Motor neuron (in vitro differentiated cells): ENCODE results near the gene RPL28. TPM values are rescaled to one million over a fixed set of nuclear protein-coding genes. Genes with fewer than 3 reads are reported as not detected.
"Not testable (repeated sequence)": the region's sequence is repeated elsewhere in the genome, so short reads cannot be mapped to it uniquely, and the experiment has no call there.

ENCODE experiments used
- ATAC-seq, 8 experiments: fragments of 200-7000 bp; cut with Tn5 transposase; replicated peaks in 6 of 8; 2 replicates each; pipeline ENCODE4 v1.8.0; 2021; ENCODE audit warnings: mild to moderate bottlenecking in 8 of 8, moderate library complexity in 8 of 8
- H3K27ac ChIP-seq, 2 donors: fragments of 250-450 bp; sonication (Bioruptor Pico); 2 replicates each; pipeline ENCODE4 v1.9.0; 2021; ENCODE audit warnings: antibody characterized with exemption in 2 of 2, mild to moderate bottlenecking in 2 of 2, moderate library complexity in 1 of 2
- H3K4me1 ChIP-seq, 2 donors: fragments of 250-450 bp; sonication (Bioruptor Pico); replicated peaks in 1 of 2; 2 replicates each; pipeline ENCODE4 v1.6.1; 2021; ENCODE audit warnings: antibody characterized with exemption in 2 of 2, mild to moderate bottlenecking in 2 of 2, moderate library complexity in 1 of 2
- H3K4me3 ChIP-seq, 5 donors: fragments of 250-450 bp; sonication (Bioruptor Pico); 2 replicates each; pipeline ENCODE4 v1.9.0; 2021; ENCODE audit warnings: antibody characterized with exemption in 5 of 5, mild to moderate bottlenecking in 5 of 5, moderate library complexity in 4 of 5
- WGBS, 10 experiments: fragments of 450-650 bp; shearing (Covaris generic); methylation state at CpG; one replicate each; pipeline ENCODE4 v1.0.0; 2022; 5-methylcytosine and 5-hydroxymethylcytosine counted together
- in situ Hi-C, 9 experiments: fragments of 400-800 bp; cut with MboI; loops; one replicate each; pipeline ENCODE4 v1.15.0; 2021; ENCODE audit warnings: low sequenced_read_pairs in 9 of 9, low pct_unique_long_range_greater_than_20kb in 2 of 9; ENCODE audit not compliant: unreplicated experiment in 9 of 9
- total RNA-seq, 8 experiments: library from RNA; unstranded; fragments of 300-600 nt; gene quantifications; 2 replicates each; pipeline versions ENCODE4 v1.2.3 to v1.2.4, GENCODE V29; 2022

The RPL28 gene
- total RNA-seq, 8 experiments from 2014 or later = 362 to 1,444 (median 673) TPM

GRCh38 chr19:55400281-55401087, 14.8 kb downstream of the RPL28 start:
- no peak overlapping the region for H3K4me3 ChIP-seq
- 53 to 100% (median 84%) methylated on average over 1 to 8 of the region's 14 CpGs; no CpG with 5 or more reads in 1 of the 10 experiments for WGBS, 10 experiments
- no peaks in the 10 kb centered on the region for H3K4me1 ChIP-seq
- ATAC-seq = peak in 5 of 8 experiments; percentile 3 to 17 (median 15)
- in situ Hi-C loops = loop anchor here in 5 of 9 experiments (25.0 kb wide), 1 partner anchor 263 kb away; the partner anchor contains the start of gene TNNT1 (in 5 of the 5)
- H3K27ac ChIP-seq = no peak overlapping the region

DNA sequence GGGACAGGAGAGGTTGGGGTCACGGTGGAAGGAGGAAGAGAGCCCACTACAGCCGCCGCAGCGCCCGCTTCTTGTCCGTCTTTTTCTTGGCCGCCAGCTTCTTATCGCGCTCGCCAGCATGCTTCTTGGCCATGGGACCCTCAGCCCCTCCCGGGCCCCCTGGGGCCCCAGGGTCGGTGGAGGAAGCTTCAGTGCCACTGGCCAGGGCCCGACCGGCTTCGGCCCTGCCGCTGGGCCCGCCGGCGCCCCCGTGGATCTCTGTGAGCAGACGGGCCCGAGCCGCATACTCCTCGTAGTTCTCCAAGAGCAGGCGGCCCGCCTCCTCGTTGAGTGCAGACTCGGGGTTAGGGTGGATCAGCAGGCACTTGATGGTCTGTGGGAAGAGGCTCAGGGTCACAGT, 15.7 kb downstream of the RPL28 start:
- ATAC-seq = peak in 5 of 8 experiments; percentile 8 to 29 (median 20)
- not testable (repeated sequence) for H3K4me1 ChIP-seq, H3K27ac ChIP-seq, H3K4me3 ChIP-seq
- in situ Hi-C loops = loop anchor here in 5 of 9 experiments (25.0 kb wide), 1 partner anchor 264 kb away; the partner anchor contains the start of gene TNNT1 (in 5 of the 5)
- WGBS, 10 experiments = no CpG with 5 or more reads among the region's 28 CpGs

DNA sequence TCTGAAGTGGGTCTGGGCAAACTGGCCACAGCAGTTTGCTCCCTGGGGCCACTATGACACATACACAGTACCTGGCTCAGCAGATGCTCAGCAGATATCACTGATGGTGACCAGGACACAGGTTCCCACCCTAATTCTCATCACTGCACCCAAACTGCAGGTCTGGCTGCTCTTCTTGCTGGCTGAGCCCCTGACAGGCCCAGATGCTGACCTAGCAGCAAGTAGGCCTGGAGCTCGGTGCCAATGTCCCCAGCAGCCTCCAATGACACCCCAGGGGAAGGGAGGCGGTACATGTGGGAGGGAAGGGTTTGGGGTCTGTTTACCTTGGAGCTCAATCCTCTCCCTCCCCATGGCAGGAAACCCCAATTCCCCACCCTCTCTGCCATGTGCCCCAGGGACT, 16.8 kb downstream of the RPL28 start:
- in situ Hi-C loops = loop anchor here in 5 of 9 experiments (25.0 kb wide), 1 partner anchor 265 kb away; the partner anchor contains the start of gene TNNT1 (in 5 of the 5)
- Histone ChIP-seq H3K4me3 (no peak overlapping the region), H3K4me1 (peaks cover 10 to 11% of the 10 kb centered on the region in 2 donors), H3K27ac (no peak overlapping the region)
- no CpG with 5 or more reads among the region's 2 CpGs for WGBS, 10 experiments
- ATAC-seq = no peak

DNA sequence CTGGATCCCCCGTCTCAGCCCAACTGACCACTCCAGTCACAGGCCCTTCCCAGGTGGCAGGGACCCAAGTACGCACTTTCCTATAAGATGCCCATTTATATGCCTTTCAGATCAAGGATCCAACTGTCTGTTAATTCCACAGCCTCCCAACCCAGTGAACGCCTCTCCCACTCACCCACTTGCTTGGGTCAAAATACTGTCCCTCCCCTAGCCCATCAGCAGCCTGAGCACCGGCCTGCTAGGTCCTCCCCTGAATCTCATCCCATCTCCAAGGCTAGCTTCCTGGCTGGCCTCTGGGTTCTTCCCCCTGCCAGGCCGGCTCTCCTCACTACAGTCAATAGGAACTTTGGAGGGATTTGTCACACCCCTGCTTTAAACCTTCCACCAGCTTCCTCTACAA, 19.9 kb downstream of the RPL28 start:
- peaks cover 17% of the 10 kb centered on the region in 2 donors for H3K4me1 ChIP-seq
- no peak overlapping the region for H3K27ac ChIP-seq
- ATAC-seq = no peak
- peak overlapping the region in 2 of 5 donors; percentile 75 to 85 for H3K4me3 ChIP-seq
- in situ Hi-C loops = loop anchor here in 5 of 9 experiments (25.0 kb wide), 1 partner anchor 268 kb away; the partner anchor contains the start of gene TNNT1 (in 5 of the 5)
- WGBS, 10 experiments = 70 to 100% (median 88%) methylated on average over 1 to 3 of the region's 5 CpGs; no CpG with 5 or more reads in 7 of the 10 experiments

- 40 to 81% (median 68%) methylated on average over 1 to 6 of the region's 14 CpGs; no CpG with 5 or more reads in 4 of the 10 experiments for WGBS, 10 experiments
- ATAC-seq = no peak
- in situ Hi-C loops = loop anchor here in 5 of 9 experiments (25.0 kb wide), 1 partner anchor 269 kb away; the partner anchor contains the start of gene TNNT1 (in 5 of the 5)
- Histone ChIP-seq H3K4me3 (peak overlapping the region; percentile 72 to 91 (median 75)), H3K27ac (peak overlapping the region in 1 of 2 donors; percentile 97), H3K4me1 (peaks cover 17% of the 10 kb centered on the region in 2 donors)
Measured at GRCh38 chr19:55406091-55406825, 20.5 kb downstream of the RPL28 start.

GRCh38 chr19:55406826-55407549, 21.3 kb downstream of the RPL28 start:
- Histone ChIP-seq H3K4me3 (peak overlapping the region; percentile 72 to 91 (median 75)), H3K4me1 (peaks cover 17% of the 10 kb centered on the region in 2 donors), H3K27ac (peak overlapping the region; percentile 97 to 99)
- in situ Hi-C loops = loop anchor here in 5 of 9 experiments (25.0 kb wide), 1 partner anchor 270 kb away; the partner anchor contains the start of gene TNNT1 (in 5 of the 5)
- peak in 3 of 8 experiments; percentile 3 to 24 (median 23) for ATAC-seq
- no CpG with 5 or more reads among the region's 35 CpGs for WGBS, 10 experiments

DNA sequence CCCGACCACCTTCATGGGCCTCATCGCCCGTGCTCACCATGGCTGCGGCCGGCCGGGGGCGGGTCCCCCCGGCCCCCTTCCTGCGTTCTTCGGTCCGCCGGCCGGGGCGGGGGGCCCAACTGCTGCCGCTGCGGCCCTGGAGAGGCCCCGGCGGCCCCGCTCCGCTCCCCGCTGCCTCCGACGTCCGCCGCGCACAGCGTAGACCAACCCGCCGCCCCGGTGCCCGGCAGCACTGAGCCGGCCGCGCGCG, 21.7 kb downstream of the RPL28 start, which contains the start of gene UBE2S:
Gene UBE2S, minus strand, starts transcription at position 239 of the 250 bp plus-strand sequence. Its CDS starts 199 bp downstream, at position 40.
- WGBS, 10 experiments = no CpG with 5 or more reads among the region's 36 CpGs
- Histone ChIP-seq H3K4me3 (peak within 1 kb of the TSS; percentile 72 to 91 (median 75)), H3K4me1 (peaks cover 17% of the 10 kb centered on the region in 2 donors), H3K27ac (peak within 1 kb of the TSS; percentile 97 to 99)
- not testable (repeated sequence) for ATAC-seq
- in situ Hi-C loops = loop anchor here in 5 of 9 experiments (25.0 kb wide), 1 partner anchor 270 kb away; the partner anchor contains the start of gene TNNT1 (in 5 of the 5)

- peak overlapping the region; percentile 97 to 99 for H3K27ac ChIP-seq
- 0 to 7% (median 0%) methylated on average over 1 to 10 of the region's 72 CpGs; no CpG with 5 or more reads in 2 of the 10 experiments for WGBS, 10 experiments
- peak overlapping the region; percentile 72 to 91 (median 75) for H3K4me3 ChIP-seq
- in situ Hi-C loops = loop anchor here in 5 of 9 experiments (25.0 kb wide), 1 partner anchor 271 kb away; the partner anchor contains the start of gene TNNT1 (in 5 of the 5)
- H3K4me1 ChIP-seq = peaks cover 17% of the 10 kb centered on the region in 2 donors
- ATAC-seq = peak; percentile 87 to 93 (median 92)
Measured at GRCh38 chr19:55407800-55408532, 22.2 kb downstream of the RPL28 start.

- peak overlapping the region; percentile 15 to 23 (median 18) for H3K4me3 ChIP-seq
- WGBS, 10 experiments = 0 to 100% (median 66%) methylated on average over 1 to 5 of the region's 9 CpGs; no CpG with 5 or more reads in 2 of the 10 experiments
- in situ Hi-C loops = loop anchor here in 5 of 9 experiments (25.0 kb wide), 1 partner anchor 271 kb away; the partner anchor contains the start of gene TNNT1 (in 5 of the 5)
- ATAC-seq = no peak
- H3K4me1 ChIP-seq = peaks cover 17% of the 10 kb centered on the region in 2 donors
- peak overlapping the region; percentile 96 for H3K27ac ChIP-seq
Measured at GRCh38 chr19:55408533-55408872, 22.8 kb downstream of the RPL28 start.

DNA sequence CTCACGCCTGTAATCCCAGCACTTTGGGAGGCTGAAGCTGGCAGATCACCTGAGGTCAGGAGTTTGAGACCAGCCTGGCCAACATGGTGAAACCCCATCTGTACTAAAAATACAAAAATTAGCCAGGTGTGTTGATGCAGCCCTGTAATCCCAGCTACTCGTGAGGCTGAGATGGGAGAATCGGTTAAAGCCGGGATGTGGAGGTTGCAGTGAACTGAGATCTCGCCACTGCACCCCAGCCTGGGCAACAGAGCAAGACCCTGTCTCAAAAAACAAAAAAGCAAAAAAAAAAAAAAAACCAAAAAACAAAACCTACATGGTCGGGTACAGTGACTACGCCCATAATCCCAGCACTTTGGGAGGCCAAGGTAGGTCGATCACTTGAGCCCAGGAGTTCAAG, 23.4 kb downstream of the RPL28 start:
- H3K4me3 ChIP-seq, ATAC-seq: not testable (repeated sequence)
- Histone ChIP-seq H3K27ac (peak overlapping the region in 1 of 2 donors; percentile 96), H3K4me1 (peaks cover 17% of the 10 kb centered on the region in 2 donors)
- in situ Hi-C loops = loop anchor here in 5 of 9 experiments (25.0 kb wide), 1 partner anchor 272 kb away; the partner anchor contains the start of gene TNNT1 (in 5 of the 5)
- WGBS, 10 experiments = 83 to 100% (median 95%) methylated on average over 1 to 7 of the region's 8 CpGs

- in situ Hi-C loops = loop anchor here in 5 of 9 experiments (25.0 kb wide), 1 partner anchor 273 kb away; the partner anchor contains the start of gene TNNT1 (in 5 of the 5)
- Histone ChIP-seq H3K4me3 (no peak overlapping the region), H3K27ac (no peak overlapping the region), H3K4me1 (peaks cover 17% of the 10 kb centered on the region in 2 donors)
- ATAC-seq = no peak
- 67 to 100% (median 82%) methylated on average over 2 of the region's 2 CpGs; no CpG with 5 or more reads in 4 of the 10 experiments for WGBS, 10 experiments
Measured at GRCh38 chr19:55410168-55410567, 24.4 kb downstream of the RPL28 start.
